CD4-positive, alpha-beta memory T cell (primary cell): Measurements from ENCODE around the gene SLC9A9. TPM values are rescaled to one million over a fixed set of nuclear protein-coding genes. Genes with fewer than 3 reads are reported as not detected.
"Not testable (repeated sequence)": the region's sequence is repeated elsewhere in the genome, so short reads cannot be mapped to it uniquely, and the experiment has no call there.

Experiments used
- CTCF ChIA-PET: fragments of 350-600 bp; sonication (Branson Sonifier 250); formaldehyde crosslinking; loops from one replicate; lab custom pipeline; 2021; ENCODE audit warnings: inconsistent platforms; ENCODE audit not compliant: partially characterized antibody; lab: Charles Lee
- POLR2A ChIA-PET: fragments of 350-600 bp; sonication (Branson Sonifier 250); formaldehyde crosslinking; loops from one replicate; lab custom pipeline; 2021; ENCODE audit not compliant: partially characterized antibody; lab: Charles Lee
- DNase-seq, 5 donors: peaks; one replicate each; pipeline versions ENCODE4 v3.0.0 to v3.0.0-alpha.2; 2020 to 2022; ENCODE audit warnings: mixed read lengths in 1 of 5
- H3K27ac ChIP-seq: one replicate; pipeline ENCODE4 v1.7.0; 2013; ENCODE audit warnings: low read depth, low read length
- H3K27me3 ChIP-seq: 2 replicates; pipeline ENCODE4 v1.7.0; 2013; ENCODE audit warnings: mild to moderate bottlenecking, low read length, moderate library complexity; ENCODE audit not compliant: insufficient read depth
- H3K36me3 ChIP-seq: 2 replicates; pipeline ENCODE4 v1.7.0; 2013; ENCODE audit warnings: mild to moderate bottlenecking, low read length, moderate library complexity; ENCODE audit not compliant: insufficient read depth
- H3K4me1 ChIP-seq: 2 replicates; pipeline ENCODE4 v1.7.0; 2013; ENCODE audit warnings: mild to moderate bottlenecking, low read length, moderate library complexity; ENCODE audit not compliant: insufficient read depth
- H3K4me3 ChIP-seq, 2 donors: one replicate each; pipeline ENCODE4 v1.7.0; 2013; ENCODE audit warnings: low read length in 2 of 2, mild to moderate bottlenecking in 1 of 2
- H3K9me3 ChIP-seq, 2 donors: one replicate each; pipeline ENCODE4 v1.7.0; 2013; ENCODE audit warnings: low read length in 2 of 2, control low read depth in 1 of 2; ENCODE audit not compliant: control insufficient read depth in 1 of 2
- H3K27ac Mint-ChIP-seq, 7 donors: one replicate each; pipeline ENCODE4 v1.8.0; 2020 to 2021; ENCODE audit warnings: mixed read lengths in 7 of 7, mild to moderate bottlenecking in 6 of 7, inconsistent platforms in 3 of 7, moderate library complexity in 3 of 7
- H3K27me3 Mint-ChIP-seq, 2 donors: one replicate each; pipeline ENCODE4 v1.8.0; 2020 to 2021; ENCODE audit warnings: mixed read lengths in 2 of 2
- H3K36me3 Mint-ChIP-seq, 2 donors: one replicate each; pipeline ENCODE4 v1.8.0; 2020 to 2021; ENCODE audit warnings: mixed read lengths in 2 of 2, inconsistent platforms in 1 of 2, mild to moderate bottlenecking in 1 of 2
- H3K4me1 Mint-ChIP-seq, 4 donors: one replicate each; pipeline ENCODE4 v1.8.0; 2020 to 2021; ENCODE audit warnings: mixed read lengths in 4 of 4, mild to moderate bottlenecking in 1 of 4
- H3K4me3 Mint-ChIP-seq, 8 donors: one replicate each; pipeline ENCODE4 v1.8.0; 2020 to 2021; ENCODE audit warnings: mixed read lengths in 8 of 8, mild to moderate bottlenecking in 7 of 8, moderate library complexity in 6 of 8, inconsistent platforms in 3 of 8
- H3K9me3 Mint-ChIP-seq, 8 donors: one replicate each; pipeline ENCODE4 v1.8.0; 2020 to 2021; ENCODE audit warnings: mixed read lengths in 8 of 8, mild to moderate bottlenecking in 5 of 8, inconsistent platforms in 3 of 8, moderate library complexity in 1 of 8
- intact Hi-C: fragments of 100-400 bp; cut with micrococcal nuclease; formaldehyde crosslinking; loops from one replicate; pipeline ENCODE4 v1.15.1; 2023
- polyA plus RNA-seq, 2 donors: library from polyadenylated mRNA; unstranded; fragments of 300-500 nt; fragmentation: Illumina TruSeq; gene quantifications; one replicate each; pipeline ENCODE4 v1.2.3, GENCODE V29; 2021
- total RNA-seq, 2 experiments: library from RNA; stranded (reverse); gene quantifications; one replicate each; pipeline ENCODE4 v1.2.3, GENCODE V29; 2021

The SLC9A9 gene
- total and polyA plus RNA-seq, 4 experiments from 2014 or later, result 30.8 to 35.5 (median 34.4) TPM

DNA sequence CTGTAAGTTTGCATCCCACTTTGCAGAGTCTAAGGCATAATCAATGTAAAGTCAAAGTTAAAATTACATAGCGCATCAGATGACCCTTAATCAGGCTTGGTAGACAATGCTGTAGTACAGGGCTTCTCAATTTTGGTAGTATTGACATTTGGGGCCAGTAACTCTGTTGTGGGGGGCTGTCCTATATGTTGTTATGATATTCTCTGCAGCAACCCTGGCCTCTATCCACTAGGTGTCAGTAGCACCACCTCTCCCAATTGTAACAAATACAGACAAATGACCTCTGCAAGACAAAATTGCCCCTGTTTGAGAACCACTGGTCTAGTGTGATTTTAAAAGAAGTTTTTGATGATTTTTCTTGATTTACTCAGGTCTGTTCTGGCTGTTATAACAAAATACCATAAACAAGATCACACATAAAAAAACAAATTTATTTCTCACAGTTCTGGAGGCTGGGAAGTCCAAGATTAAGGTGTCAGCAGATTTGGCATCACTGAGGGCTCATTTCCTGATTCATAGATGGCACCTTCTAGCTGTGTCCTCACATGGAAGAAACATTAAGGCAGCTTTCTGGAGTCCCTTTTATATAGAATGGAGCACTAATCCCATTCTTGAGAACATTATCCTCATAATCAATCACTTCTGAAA, 37.6 kb upstream of the SLC9A9 start:
- ChIA-PET POLR2A (interaction anchor here (1.0 kb wide), 1 partner anchor 86 kb away, joined by 3 read pairs; the partner anchor contains the start of gene DIPK2A), CTCF (interaction anchor here (0.7 to 5.9 kb wide), 21 partner anchors 8 to 97 kb away, joined by 3 to 34 read pairs (median 4); partner anchors contain the start of gene DIPK2A)
- Histone ChIP-seq H3K27ac (no peak overlapping the region), H3K4me3 (no peak overlapping the region), H3K9me3 (no peaks in the 10 kb centered on the region), H3K27me3 (no peaks in the 10 kb centered on the region), H3K4me1 (no peaks in the 10 kb centered on the region), H3K36me3 (no peaks in the 10 kb centered on the region)
- Mint-ChIP-seq H3K4me1 (no peaks in the 10 kb centered on the region), H3K9me3 (no peaks in the 10 kb centered on the region), H3K4me3 (no peak overlapping the region), H3K27ac (no peak overlapping the region), H3K36me3 (no peaks in the 10 kb centered on the region), H3K27me3 (peaks cover 2 to 4% of the 10 kb centered on the region in 2 donors)
- peak in 4 of 5 donors; percentile 19 to 32 (median 22) for DNase-seq
- intact Hi-C loops, result loop anchor here (1.0 kb wide), 1 partner anchor 65 kb away; no protein-coding TSS in a partner anchor

DNA sequence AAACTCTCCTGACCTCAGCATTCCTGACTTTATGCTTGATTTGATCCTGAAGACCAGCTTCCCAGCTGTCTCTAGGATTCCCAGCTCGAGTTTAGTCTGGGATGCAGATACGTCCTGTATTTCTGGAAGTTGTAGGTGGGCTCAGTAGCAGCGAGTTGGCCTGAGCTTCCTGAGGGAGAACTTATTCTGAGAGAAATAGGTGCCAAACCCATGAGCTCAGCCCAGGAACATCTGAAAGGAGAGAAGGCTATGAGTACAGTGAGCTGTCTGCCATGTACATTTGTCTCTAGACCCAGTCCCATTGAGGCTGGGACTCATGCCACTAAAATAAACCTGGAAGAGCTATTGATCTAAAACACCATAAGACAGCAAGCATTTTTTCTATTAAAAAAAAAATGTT, 36.6 kb upstream of the SLC9A9 start:
- POLR2A ChIA-PET, result no interaction called here
- Mint-ChIP-seq H3K27me3 (peaks cover 2 to 4% of the 10 kb centered on the region in 2 donors), H3K27ac (no peak overlapping the region), H3K9me3 (no peaks in the 10 kb centered on the region), H3K4me1 (no peaks in the 10 kb centered on the region), H3K4me3 (no peak overlapping the region), H3K36me3 (no peaks in the 10 kb centered on the region)
- no peaks in the 10 kb centered on the region for H3K27me3 ChIP-seq
- DNase-seq, result no peak
- H3K27ac ChIP-seq, result no peak overlapping the region
- no peaks in the 10 kb centered on the region for H3K36me3 ChIP-seq
- no peaks in the 10 kb centered on the region for H3K9me3 ChIP-seq
- intact Hi-C loops, result loop anchor here (1.0 kb wide), 1 partner anchor 66 kb away; no protein-coding TSS in a partner anchor
- no peaks in the 10 kb centered on the region for H3K4me1 ChIP-seq
- H3K4me3 ChIP-seq, result no peak overlapping the region
- CTCF ChIA-PET, result interaction anchor here (0.7 to 5.9 kb wide), 21 partner anchors 8 to 92 kb away, joined by 3 to 34 read pairs (median 4); partner anchors contain the start of genes DIPK2A and SLC9A9

DNA sequence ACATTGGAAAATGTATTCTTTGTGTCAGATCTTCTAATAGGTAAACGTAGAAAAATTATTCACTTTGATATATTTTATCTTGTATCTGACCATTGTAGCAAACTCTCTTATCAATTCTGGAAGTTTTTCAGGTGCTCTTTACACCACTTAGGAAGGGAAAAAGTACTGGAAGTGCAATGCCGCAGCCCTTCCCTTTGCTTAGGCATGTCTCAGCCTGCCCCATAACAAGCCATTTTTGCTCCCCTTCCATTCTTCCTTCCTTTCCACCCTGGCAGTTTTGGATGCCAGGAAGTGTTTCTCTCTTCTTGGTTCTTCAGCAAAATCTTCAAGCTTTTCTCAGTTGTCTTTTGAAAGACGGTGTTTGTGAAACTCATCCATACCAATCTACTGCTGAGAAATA, 34.9 kb upstream of the SLC9A9 start:
- Histone ChIP-seq H3K4me3 (no peak overlapping the region), H3K36me3 (no peaks in the 10 kb centered on the region), H3K4me1 (no peaks in the 10 kb centered on the region), H3K9me3 (no peaks in the 10 kb centered on the region), H3K27me3 (no peaks in the 10 kb centered on the region), H3K27ac (no peak overlapping the region)
- no peaks in the 10 kb centered on the region for H3K36me3 Mint-ChIP-seq
- H3K27ac Mint-ChIP-seq, result no peak overlapping the region
- H3K4me1 Mint-ChIP-seq, result no peaks in the 10 kb centered on the region
- ChIA-PET CTCF (interaction anchor here (1.6 to 5.9 kb wide), 3 partner anchors 11 to 33 kb away, joined by 4 to 34 read pairs (median 8); no protein-coding TSS in a partner anchor), POLR2A (interaction anchor here (0.9 kb wide), 1 partner anchor 88 kb away, joined by 3 read pairs; the partner anchor contains the start of gene DIPK2A)
- no peaks in the 10 kb centered on the region for H3K9me3 Mint-ChIP-seq
- DNase-seq, result no peak
- intact Hi-C loops, result no loop called here
- peaks cover 2 to 4% of the 10 kb centered on the region in 2 donors for H3K27me3 Mint-ChIP-seq
- no peak overlapping the region for H3K4me3 Mint-ChIP-seq

DNA sequence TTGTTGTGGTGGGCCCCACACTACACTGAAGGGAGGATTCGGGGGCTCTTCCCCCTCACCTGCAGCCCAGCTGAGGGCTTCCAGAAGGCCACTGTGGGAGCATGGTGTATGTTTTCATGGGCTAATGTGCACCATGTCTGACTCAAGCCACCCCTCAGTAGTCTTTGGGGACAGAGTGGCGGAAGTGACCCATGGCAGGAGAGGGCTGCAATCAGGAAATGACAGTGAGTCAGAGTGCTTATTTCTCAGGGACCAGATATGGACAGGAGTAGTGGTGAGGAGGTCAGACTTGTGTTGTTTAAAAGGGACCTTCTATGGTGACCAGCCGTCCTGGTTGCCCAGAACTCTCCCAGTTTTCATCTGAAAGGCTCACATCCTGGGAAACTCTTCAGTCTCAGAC, 32.8 kb upstream of the SLC9A9 start:
- Histone ChIP-seq H3K36me3 (no peaks in the 10 kb centered on the region), H3K4me1 (no peaks in the 10 kb centered on the region), H3K9me3 (no peaks in the 10 kb centered on the region), H3K27ac (no peak overlapping the region), H3K4me3 (no peak overlapping the region), H3K27me3 (no peaks in the 10 kb centered on the region)
- Mint-ChIP-seq H3K4me1 (peaks cover 0 to 2% (median 0%) of the 10 kb centered on the region in 4 donors), H3K36me3 (no peaks in the 10 kb centered on the region), H3K9me3 (no peaks in the 10 kb centered on the region), H3K4me3 (no peak overlapping the region), H3K27ac (no peak overlapping the region), H3K27me3 (peaks cover 2 to 3% of the 10 kb centered on the region in 2 donors)
- no peak for DNase-seq
- ChIA-PET CTCF (no interaction called here), POLR2A (no interaction called here)
- intact Hi-C loops, result no loop called here

DNA sequence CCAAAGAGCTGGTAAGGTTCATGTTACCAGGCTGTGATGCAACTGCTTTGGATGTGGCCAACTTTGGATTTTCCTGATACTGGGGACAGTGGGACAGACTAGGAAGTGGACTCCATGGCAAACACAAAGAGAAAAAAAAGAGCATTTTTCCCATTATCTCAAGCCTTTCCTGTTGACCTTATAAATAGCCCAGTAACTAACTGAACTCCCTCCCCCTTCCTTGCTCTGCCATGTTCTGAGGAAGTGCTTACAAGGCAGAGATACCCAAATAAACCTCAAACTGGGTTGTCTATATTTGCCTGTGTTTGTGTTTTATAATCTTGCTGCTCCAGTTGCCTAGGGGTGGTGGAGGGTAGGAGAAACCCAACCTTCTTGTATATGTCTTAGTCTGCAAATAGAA, 27.3 kb upstream of the SLC9A9 start:
- Histone ChIP-seq H3K27me3 (no peaks in the 10 kb centered on the region), H3K27ac (no peak overlapping the region), H3K9me3 (no peaks in the 10 kb centered on the region), H3K4me3 (no peak overlapping the region), H3K4me1 (no peaks in the 10 kb centered on the region), H3K36me3 (no peaks in the 10 kb centered on the region)
- Mint-ChIP-seq H3K9me3 (no peaks in the 10 kb centered on the region), H3K27me3 (no peaks in the 10 kb centered on the region), H3K4me1 (peaks cover 0 to 8% (median 6%) of the 10 kb centered on the region in 4 donors), H3K27ac (peak overlapping the region in 1 of 7 donors; percentile 36), H3K36me3 (no peaks in the 10 kb centered on the region), H3K4me3 (no peak overlapping the region)
- CTCF ChIA-PET, result interaction anchor here (1.6 kb wide), 1 partner anchor 10 kb away, joined by 10 read pairs; no protein-coding TSS in a partner anchor
- intact Hi-C loops, result no loop called here
- DNase-seq, result no peak
- POLR2A ChIA-PET, result no interaction called here

DNA sequence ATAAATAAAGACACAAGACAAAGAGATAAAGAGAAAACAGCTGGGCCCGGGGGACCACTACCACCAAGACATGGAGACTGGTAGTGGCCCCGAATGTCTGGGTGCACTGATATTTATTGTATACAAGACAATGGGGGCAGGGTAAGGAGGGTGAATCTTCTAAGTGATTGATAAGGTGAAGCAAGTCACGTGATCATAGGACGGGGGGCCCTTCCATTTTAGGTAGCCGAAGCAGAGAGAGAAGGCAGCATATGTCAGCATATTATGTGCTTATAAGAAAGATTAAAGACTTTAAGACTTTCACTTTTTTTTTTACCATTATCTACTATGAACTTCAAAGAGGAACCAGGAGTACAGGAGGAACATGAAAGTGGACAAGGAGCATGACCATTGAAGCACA, 25.3 kb upstream of the SLC9A9 start:
- H3K4me1 ChIP-seq, H3K36me3 ChIP-seq, intact Hi-C loops, H3K4me3 ChIP-seq, H3K27me3 Mint-ChIP-seq, DNase-seq, H3K9me3 ChIP-seq, H3K27me3 ChIP-seq, H3K4me3 Mint-ChIP-seq, CTCF ChIA-PET, H3K36me3 Mint-ChIP-seq, H3K4me1 Mint-ChIP-seq, H3K27ac ChIP-seq, POLR2A ChIA-PET, H3K27ac Mint-ChIP-seq, H3K9me3 Mint-ChIP-seq: not testable (repeated sequence)

DNA sequence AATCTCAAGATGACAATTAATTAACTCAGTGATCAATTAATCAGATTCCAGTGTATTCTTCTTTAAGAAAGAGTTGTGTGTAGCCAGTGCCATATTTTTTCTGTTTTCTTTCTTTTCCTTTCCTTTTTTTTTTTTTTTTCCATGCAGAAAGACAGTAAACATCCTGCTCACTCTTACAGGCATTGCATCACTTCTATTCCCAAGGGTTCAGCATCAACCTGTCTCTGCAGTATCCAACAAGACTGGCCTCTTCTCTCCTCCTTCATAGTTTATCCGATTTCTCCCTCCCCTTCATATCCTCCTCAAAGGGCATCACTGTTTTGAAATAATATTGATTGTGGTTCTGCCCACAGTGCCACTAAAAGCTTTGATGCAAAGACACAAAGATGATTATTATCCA, 17.0 kb upstream of the SLC9A9 start:
- Histone ChIP-seq H3K36me3 (no peaks in the 10 kb centered on the region), H3K27ac (no peak overlapping the region), H3K4me1 (no peaks in the 10 kb centered on the region), H3K9me3 (no peaks in the 10 kb centered on the region), H3K27me3 (no peaks in the 10 kb centered on the region), H3K4me3 (no peak overlapping the region)
- POLR2A ChIA-PET, result no interaction called here
- Mint-ChIP-seq H3K27ac (no peak overlapping the region), H3K4me3 (no peak overlapping the region), H3K36me3 (no peaks in the 10 kb centered on the region), H3K4me1 (no peaks in the 10 kb centered on the region), H3K9me3 (peaks cover 0 to 10% (median under 1%) of the 10 kb centered on the region in 8 donors), H3K27me3 (peaks cover 2 to 15% of the 10 kb centered on the region in 2 donors)
- intact Hi-C loops, result no loop called here
- no peak for DNase-seq
- CTCF ChIA-PET, result no interaction called here
